Measurements from ENCODE around the gene ZNF705A.
"Not testable (repeated sequence)": the region's sequence is repeated elsewhere in the genome, so short reads cannot be mapped to it uniquely, and the experiment has no call there.

- TF ChIP-seq POLR2A, CTCF (IDR thresholded peaks at IDR 0.05): not testable (repeated sequence)
Measured at GRCh38 chr12:8197685-8198308, 41.0 kb downstream of the ZNF705A start.

Data from right lobe of liver (tissue), 4 donors.